ENCODE measurements around the gene ARRDC3.
"Not testable (repeated sequence)": the region's sequence is repeated elsewhere in the genome, so short reads cannot be mapped to it uniquely, and the experiment has no call there.

DNA sequence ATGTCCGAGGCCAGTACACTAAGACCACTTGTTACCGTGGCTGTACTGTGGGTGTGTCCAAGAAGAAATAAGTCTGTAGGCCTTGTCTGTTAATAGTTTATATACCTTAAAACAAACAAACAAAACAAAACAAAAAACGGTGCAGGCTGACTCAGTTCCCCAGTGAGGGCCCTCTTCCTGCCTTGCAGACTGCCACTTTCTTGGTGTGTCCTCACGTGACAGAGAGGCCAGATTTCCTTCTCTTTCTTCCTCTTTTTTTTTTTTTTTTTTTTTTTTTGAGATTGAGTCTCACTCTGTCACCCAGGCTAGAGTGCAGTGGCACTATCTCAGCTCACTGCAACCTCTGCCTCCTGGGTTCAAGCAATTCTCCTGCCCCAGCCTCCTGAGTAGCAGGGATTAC lies 28.2 kb downstream of the ARRDC3 start:
- TF ChIP-seq, protein P1, sequence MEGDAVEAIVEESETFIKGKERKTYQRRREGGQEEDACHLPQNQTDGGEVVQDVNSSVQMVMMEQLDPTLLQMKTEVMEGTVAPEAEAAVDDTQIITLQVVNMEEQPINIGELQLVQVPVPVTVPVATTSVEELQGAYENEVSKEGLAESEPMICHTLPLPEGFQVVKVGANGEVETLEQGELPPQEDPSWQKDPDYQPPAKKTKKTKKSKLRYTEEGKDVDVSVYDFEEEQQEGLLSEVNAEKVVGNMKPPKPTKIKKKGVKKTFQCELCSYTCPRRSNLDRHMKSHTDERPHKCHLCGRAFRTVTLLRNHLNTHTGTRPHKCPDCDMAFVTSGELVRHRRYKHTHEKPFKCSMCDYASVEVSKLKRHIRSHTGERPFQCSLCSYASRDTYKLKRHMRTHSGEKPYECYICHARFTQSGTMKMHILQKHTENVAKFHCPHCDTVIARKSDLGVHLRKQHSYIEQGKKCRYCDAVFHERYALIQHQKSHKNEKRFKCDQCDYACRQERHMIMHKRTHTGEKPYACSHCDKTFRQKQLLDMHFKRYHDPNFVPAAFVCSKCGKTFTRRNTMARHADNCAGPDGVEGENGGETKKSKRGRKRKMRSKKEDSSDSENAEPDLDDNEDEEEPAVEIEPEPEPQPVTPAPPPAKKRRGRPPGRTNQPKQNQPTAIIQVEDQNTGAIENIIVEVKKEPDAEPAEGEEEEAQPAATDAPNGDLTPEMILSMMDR (IDR thresholded peaks at IDR 0.05; ENCODE audit: low read depth, low read length), result not testable (repeated sequence)
- TF ChIP-seq EZH2phosphoT487 (IDR thresholded peaks at IDR 0.05; ENCODE audit: low read depth), result not testable (repeated sequence)

Data from OCI-LY3 (cell line).